Measurements from ENCODE around the gene IRF2BPL.

DNA sequence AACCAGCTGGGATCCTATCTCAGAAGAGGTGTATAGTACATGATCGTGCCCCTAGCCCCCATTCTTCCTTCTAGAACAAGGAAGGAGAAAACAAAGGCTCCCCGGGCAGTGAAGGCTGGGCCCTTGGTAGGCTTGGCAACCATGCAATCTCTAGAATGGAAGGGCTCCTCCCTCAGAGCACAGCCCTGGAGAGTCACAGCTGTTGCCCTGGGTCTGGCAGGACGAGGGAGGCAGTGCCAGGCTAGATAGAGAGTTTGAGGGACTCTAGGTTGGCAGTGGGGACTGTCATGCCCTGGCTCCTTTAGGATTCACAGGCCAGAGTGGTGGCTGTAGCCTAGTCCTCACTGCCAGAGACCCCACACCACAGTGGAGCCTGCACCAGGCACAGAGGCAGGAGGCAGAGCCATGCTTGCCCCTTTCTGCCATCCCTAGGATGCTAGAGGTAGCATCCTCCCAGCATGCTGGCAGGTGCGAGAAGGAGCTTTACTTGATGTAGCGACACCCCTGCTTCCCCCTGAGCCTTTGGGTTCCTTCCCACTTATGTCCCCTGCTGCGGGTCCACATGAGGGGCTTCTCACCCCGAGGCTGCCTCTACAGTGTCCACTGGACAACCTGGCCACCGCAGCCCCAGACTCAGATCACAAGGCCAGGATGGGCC is 36.1 kb upstream of the IRF2BPL start:
- TF ChIP-seq CTCF (IDR thresholded peaks at IDR 0.05; ENCODE audit: control extremely low read depth in 1 of 3, insufficient read depth in 1 of 3, low read depth in 1 of 3, low read length in 3 of 3): no peak
- TF ChIP-seq POLR2AphosphoS5 (IDR thresholded peaks at IDR 0.05; ENCODE audit: low read depth, low read length): no peak
- TF ChIP-seq CHD1 (IDR thresholded peaks at IDR 0.05; ENCODE audit: low read depth, low read length): no peak
